AML-193 (cell line): ENCODE results near the gene ISLR.

Experiments
- DNase-seq, 2 experiments: peaks; one replicate each; lab custom pipeline; 2025; lab: John Stamatoyannopoulos, UW

The ISLR gene

DNA sequence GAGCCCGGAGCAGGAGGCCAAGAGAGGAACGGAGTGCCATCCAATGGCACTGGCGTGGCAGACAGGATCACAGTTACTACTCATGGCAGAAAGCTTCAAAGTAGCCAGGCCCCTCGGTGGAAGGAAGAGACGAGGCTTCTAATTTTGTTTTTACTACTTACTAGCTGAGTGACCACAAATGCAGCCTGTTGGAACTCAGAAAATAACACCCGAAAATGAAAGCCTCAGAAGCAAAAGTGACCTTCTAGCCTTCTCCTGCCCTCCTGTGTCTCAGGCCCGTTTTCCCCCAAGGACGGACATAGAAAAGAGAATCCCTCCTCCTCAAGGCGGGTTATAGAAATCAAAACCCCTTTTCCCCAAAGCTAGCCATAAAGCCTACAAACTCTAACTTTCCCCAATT lies 39.0 kb downstream of the ISLR start:
- no peak for DNase-seq

DNA sequence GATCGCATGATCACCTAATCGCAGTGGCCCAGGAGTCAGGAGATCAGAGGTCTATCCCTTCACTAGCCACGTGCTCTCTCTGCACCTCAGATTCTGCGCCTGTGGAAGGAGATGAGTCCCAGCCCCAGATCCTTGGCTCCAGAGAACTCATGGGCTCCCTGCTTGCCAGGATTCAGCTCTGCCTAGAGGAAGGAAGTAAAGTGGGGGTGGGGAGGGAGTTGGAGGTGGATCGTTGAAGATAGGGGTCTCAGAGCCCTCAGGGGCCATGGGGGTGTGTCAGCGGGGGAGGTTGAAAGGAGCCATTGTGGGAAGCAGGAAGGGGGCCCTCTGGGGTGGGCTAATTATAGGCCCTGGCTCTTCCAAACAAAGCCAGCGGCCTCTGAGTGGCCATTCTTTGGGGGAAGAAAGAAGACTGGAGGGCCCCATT lies 40.4 kb downstream of the ISLR start:
- DNase-seq: no peak

DNA sequence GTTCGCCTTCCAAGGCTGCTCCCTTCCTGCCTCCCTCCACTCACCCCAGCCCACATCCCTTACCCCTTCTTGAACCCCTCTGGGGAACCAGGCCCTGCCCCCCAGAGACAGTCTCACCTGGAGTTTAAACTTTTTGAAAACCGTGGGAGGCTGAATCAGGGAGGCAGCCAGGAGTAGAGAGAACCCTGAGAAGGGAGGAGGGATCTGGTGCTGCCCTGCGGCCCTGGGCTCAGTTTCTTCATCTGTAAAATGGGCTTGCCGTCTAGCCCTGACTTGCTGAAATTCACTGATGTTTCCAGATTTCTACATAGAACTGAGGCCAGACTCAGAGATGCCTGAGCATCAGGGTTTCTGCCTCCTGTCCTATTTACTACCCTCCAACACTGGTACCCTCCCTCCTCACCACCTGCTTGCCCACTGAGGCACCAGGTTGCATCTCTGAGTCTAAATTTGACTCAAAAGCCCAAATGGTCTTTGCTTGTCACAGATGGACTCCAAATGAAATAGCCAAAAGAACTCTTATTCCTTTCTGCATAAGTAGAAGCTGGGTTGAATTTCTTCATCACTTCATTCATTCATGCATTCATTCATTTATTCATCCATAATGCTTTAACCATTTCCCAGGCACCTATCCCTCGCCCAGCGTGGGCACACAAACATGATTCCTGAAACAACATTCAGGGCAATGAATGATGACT lies 41.0 kb downstream of the ISLR start:
- DNase-seq: no peak

GRCh38 chr15:74215958-74216357 lies 42.4 kb downstream of the ISLR start:
- no peak for DNase-seq

DNA sequence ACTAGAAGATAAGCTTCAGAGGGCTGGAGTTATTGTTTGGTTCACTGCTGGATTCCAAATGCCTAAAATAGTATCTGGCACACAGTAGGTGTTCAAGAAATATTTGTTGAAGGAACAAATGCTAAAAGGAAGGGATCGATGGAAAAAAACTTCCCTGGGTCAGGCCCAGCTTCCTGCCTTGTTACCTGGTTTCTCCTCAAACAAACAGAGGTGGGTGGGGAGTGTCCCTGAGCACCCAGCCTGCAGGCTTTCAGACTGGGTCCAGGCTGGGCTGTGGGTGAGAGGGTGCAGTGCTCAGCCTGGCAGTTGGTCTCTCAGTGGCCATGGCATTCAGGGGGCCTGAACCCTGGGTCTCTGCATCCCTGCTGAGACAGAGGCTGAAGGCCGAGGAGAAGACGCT lies 43.4 kb downstream of the ISLR start:
- DNase-seq: no peak

- no peak for DNase-seq
These were observed 44.7 kb downstream of the ISLR start for GRCh38 chr15:74217907-74218885.

DNA sequence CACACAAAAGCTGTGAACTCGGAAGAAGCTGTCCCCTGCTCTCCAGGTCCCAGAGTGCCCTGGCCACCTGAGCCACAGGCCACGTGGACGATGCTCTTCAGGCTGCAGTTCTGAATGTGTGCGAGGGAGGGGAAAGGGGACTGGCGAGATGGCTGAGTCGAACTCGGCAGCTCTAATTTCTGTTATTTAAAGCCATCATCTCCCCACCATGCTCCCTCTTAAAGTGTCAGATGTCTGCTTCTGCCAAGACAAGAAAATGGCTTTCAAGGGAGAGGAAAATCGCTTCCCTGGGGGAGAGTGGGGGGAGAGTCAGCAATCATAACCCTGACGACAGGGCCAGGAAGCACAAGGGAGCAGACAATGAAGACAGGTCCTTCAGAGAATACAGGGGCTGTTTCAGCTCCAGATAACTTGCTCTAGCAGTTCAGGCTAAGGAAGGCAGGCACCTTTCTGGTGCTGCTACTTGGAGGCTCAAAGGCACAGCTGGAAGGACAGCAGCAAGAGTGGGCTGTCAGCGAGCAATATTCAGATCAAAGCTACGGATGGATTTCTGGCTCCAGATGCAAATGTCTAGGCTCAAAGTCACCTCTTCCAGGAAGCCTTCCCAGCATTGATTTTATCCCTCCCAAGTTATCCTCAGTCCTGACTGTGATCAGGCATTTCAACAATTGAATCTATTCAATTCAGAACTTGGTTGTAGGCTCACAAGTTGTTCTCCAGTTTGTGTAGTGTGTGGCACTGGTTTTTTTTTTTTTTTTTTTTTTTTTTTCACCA lies 47.2 kb downstream of the ISLR start:
- no peak for DNase-seq

DNA sequence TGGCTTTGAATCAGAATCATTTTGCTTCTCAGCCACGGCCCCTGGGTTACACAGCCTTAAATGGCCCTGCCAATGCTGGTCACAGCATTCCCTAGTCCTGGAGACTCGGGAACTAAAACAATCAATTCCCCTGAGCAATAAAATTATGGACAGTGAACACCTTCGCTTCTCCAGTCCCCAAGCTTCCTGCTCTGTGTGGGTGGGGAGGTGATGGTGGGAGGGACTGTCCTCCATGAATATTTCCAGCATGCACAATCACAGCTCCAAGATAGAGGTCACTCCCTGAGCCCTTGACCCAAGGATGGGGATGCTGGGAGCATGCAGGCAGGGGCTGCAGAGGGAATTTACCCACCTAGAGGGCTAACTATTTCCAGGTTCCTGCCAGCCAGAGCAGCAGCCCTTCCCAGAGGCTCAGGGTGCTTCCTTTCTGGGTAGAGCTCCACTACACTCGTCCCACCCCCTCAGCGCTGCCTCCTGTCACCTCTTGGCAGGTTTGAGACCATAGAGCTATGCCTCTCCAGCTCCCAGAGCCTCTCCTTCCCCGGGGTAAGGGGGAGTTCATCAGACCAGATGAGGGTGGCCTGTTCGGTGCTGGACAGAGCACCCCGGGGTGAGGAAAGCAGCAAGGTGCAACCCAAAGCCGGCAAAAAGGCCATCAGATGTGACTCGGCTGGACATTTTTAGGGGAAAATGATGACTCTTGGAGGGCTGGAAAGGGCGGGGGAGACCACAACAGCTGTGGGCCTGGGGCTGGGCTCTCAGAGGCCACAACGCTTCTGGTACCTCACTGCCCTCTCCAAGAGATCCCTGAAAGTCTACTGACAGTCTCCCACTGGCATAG lies 48.1 kb downstream of the ISLR start:
- DNase-seq: no peak

GRCh38 chr15:74222240-74223119 lies 49.0 kb downstream of the ISLR start:
- DNase-seq: no peak

DNA sequence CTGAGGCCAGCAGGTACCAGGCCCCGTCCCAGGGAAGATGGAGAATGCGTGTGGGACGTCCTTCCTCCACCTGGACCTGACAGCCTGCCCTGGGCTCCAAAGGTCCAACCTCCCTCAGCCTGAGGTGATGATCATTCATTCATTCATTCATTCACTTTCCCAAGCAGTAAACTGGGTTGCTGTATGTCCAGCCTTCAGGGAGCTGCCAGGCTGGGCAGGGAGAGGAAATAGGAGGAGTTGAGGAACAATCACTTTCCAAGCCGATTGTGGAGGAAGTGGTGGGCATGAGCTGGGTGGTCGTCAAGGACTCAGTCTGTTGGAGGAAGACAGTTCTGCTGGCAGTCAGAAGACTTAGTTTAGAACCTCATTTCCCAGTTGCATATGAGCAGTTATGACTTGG lies 52.4 kb downstream of the ISLR start:
- DNase-seq: no peak
